Skin of body (tissue), 2 donors: ENCODE data around the gene COBLL1. TPM values are rescaled to one million over a fixed set of nuclear protein-coding genes. Genes with fewer than 3 reads are reported as not detected.

Source experiments
- small RNA-seq: library from RNA; depleted of rRNA; stranded (forward); fragments of <200 nt; gene quantifications from one replicate; pipeline ENCODE3, GENCODE V24; 2014; ENCODE audit warnings: low replicate concordance
- total RNA-seq: library from RNA; depleted of rRNA; stranded (reverse); fragments of >200 nt; gene quantifications from one replicate; pipeline ENCODE4 v1.2.3, GENCODE V29; 2014

The COBLL1 gene
- total RNA-seq, 1 donor from 2014 or later = 25.9 TPM

Small RNA genes within 50 kb of the gene (small RNA-seq; reads per million reads assigned to genes)
- gene RNA5SP110 (not detected), gene SNORA70F (not detected)

Other genes starting within 250 kb of the COBLL1 start
- 1.1 TPM for gene GRB14, start 220.3 kb downstream of the COBLL1 start, total RNA-seq
- 0.69 TPM for gene SLC38A11, start 113.7 kb upstream of the COBLL1 start, total RNA-seq